ENCODE results near the gene STEAP2. TPM values are rescaled to one million over a fixed set of nuclear protein-coding genes. Genes with fewer than 3 reads are reported as not detected.

The STEAP2 gene
- total RNA-seq, 4 donors from 2014 or later: 21.0 to 38.4 (median 25.0) TPM

DNA sequence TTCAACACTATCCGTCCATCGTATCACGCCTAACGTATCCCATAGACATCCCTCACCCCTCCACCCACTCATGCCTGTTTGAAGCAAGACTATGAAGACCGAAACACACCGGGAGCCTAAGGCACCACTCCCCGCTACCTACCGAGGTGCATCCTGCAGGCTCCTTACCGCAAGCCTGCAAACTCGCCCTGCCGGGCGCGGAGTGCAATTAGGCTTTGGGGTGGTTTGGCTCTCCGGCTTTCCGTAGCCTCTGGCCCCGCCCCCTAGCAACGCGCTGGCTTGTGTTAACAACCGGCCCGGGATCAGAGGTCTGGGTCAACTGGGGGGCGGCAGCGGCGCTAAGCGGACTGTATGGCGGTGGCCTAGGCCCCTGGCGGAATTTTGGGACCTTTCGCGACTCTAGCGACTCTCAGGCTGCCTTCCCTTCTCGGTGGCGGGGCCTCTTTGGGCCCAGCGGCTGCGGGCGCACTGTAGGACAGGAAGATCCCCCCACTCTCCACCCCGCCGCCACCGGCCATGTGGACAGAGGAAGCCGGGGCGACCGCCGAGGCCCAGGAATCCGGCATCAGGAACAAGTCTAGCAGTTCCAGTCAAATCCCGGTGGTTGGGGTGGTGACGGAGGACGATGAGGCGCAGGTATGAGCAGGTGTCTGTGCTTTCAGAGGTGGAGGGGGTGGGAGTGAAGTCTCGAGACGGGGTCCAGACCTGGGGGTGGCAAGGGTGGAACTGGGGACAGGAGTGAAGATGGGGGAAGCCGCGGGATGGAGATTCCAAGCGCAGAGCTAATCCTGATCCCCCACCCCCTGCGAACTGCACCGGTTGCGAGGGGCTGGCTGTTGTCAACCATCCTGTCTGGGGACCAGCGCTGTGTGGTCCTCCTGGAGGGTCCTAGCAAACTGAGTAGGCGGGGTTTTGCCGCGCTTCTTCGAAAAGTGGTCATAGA is 33.6 kb downstream of the STEAP2 start, which contains the start of gene CFAP69:
CFAP69 (plus strand) TSS at position 266 of the 943 bp plus-strand sequence; CDS start at position 517, 251 bp downstream.
- H3K27me3 ChIP-seq: no peaks in the 10 kb centered on the region
- TF ChIP-seq, protein P1, sequence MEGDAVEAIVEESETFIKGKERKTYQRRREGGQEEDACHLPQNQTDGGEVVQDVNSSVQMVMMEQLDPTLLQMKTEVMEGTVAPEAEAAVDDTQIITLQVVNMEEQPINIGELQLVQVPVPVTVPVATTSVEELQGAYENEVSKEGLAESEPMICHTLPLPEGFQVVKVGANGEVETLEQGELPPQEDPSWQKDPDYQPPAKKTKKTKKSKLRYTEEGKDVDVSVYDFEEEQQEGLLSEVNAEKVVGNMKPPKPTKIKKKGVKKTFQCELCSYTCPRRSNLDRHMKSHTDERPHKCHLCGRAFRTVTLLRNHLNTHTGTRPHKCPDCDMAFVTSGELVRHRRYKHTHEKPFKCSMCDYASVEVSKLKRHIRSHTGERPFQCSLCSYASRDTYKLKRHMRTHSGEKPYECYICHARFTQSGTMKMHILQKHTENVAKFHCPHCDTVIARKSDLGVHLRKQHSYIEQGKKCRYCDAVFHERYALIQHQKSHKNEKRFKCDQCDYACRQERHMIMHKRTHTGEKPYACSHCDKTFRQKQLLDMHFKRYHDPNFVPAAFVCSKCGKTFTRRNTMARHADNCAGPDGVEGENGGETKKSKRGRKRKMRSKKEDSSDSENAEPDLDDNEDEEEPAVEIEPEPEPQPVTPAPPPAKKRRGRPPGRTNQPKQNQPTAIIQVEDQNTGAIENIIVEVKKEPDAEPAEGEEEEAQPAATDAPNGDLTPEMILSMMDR (IDR thresholded peaks at IDR 0.05): peak in 3 of 4 experiments; percentile 45 to 63 (median 57)
- TF ChIP-seq EP300 (IDR thresholded peaks at IDR 0.05): no peak
- peak; percentile 75 for TF ChIP-seq POLR2AphosphoS5 (IDR thresholded peaks at IDR 0.05)
- TF ChIP-seq POLR2A (IDR thresholded peaks at IDR 0.05): peak in 1 of 2 donors; percentile 33
- no peaks in the 10 kb centered on the region for H3K9me3 ChIP-seq
- no peaks in the 10 kb centered on the region for H3K36me3 ChIP-seq
- peak within 1 kb of the TSS in 3 of 4 donors; percentile 56 to 71 (median 61) for H3K27ac ChIP-seq
- H3K4me1 ChIP-seq: peaks cover 0 to 22% (median 5%) of the 10 kb centered on the region in 3 donors
- ATAC-seq: peak; percentile 92
- 0% methylated on average over 12 to 27 of the region's 59 CpGs for WGBS, 2 donors (ENCODE audit: low coverage in 1 of 2)
- H3K4me3 ChIP-seq: peak within 1 kb of the TSS; percentile 68 to 73

DNA sequence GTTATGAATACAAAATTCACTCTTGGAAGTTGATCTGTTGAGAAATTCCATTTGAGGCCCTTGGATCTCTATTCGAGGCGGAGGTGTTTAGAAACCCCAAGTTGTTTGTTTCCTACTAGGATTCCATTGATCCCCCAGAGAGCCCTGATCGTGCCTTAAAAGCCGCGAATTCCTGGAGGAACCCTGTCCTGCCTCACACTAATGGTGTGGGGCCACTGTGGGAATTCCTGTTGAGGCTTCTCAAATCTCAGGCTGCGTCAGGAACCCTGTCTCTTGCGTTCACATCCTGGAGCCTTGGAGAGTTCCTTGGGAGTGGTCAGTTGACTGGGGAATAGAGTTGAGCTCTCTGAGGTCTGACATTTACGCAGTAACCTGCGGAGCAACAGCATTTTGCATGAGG is 34.6 kb downstream of the STEAP2 start:
- Histone ChIP-seq H3K27ac (peak overlapping the region in 1 of 4 donors; percentile 71), H3K4me3 (peak overlapping the region in 1 of 2 donors; percentile 73), H3K36me3 (no peaks in the 10 kb centered on the region), H3K9me3 (no peaks in the 10 kb centered on the region), H3K4me1 (peaks cover 4 to 32% (median 5%) of the 10 kb centered on the region in 3 donors), H3K27me3 (no peaks in the 10 kb centered on the region)
- peak; percentile 40 for ATAC-seq
- WGBS, 2 donors (ENCODE audit: low coverage in 1 of 2): 30 to 31% methylated on average over 6 to 7 of the region's 9 CpGs
- no peak for TF ChIP-seq POLR2A (IDR thresholded peaks at IDR 0.05)
- TF ChIP-seq, protein P1 (IDR thresholded peaks at IDR 0.05): no peak

DNA sequence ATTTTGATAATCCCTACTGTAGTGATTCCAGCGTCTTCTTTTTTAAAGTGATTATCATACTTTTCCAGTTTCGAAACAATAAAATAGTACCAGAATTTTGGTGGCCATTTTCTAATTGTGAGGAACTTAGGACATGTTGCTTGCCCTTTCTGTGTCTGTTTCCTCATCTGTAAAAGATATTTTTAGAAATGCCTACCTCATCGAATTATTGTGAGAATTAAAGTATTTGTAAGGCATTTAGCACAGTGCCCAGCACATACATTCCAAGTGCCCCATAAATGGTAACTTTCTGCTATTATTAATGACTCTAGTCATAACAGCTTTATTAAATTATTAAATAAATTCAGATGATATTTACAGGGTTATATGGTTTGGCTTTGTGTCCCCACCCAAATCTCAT is 37.2 kb downstream of the STEAP2 start:
- 66 to 81% methylated on average over 3 of the region's 3 CpGs for WGBS, 2 donors (ENCODE audit: low coverage in 1 of 2)
- TF ChIP-seq POLR2AphosphoS5 (IDR thresholded peaks at IDR 0.05) (no peak), POLR2A (IDR thresholded peaks at IDR 0.05) (no peak), EP300 (IDR thresholded peaks at IDR 0.05) (no peak)
- TF ChIP-seq, protein P1 (IDR thresholded peaks at IDR 0.05): no peak
- ATAC-seq: no peak
- H3K9me3 ChIP-seq: no peaks in the 10 kb centered on the region
- peaks cover 4 to 35% (median 5%) of the 10 kb centered on the region in 3 donors for H3K4me1 ChIP-seq
- no peak overlapping the region for H3K27ac ChIP-seq
- no peak overlapping the region for H3K4me3 ChIP-seq
- H3K36me3 ChIP-seq: no peaks in the 10 kb centered on the region
- H3K27me3 ChIP-seq: no peaks in the 10 kb centered on the region

DNA sequence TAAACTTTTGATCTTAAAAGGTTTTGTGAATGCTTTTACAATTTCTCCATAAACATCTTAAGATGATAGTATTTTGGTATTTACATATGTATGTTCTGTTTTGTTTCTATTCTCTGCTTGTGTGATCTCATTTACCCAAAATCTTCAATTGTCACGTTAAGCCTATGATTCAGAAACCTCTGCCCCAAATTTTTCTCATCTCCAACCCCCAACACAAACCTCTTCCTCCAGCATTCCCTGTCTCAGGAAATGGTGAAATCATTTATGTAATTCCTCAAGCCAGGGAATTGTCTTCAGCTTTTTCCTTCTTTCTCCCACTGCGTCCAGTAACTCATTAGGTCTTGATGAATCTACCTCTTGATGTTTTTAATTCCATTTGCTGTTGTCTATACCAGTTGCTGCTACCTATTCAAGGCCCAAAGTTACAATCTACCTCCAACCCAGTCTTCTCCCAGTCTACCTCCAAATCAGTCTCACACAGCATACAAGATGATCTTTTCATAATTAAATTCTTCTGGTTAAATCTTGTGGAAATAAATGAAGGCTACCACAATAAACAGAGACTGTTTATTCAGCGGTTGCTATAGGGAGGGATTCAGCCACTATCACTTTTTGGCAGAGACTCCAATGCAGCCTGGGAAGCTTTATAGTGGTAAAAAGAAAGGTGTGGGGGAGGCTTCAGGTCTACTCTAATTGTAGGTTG is 39.2 kb downstream of the STEAP2 start:
- peak; percentile 52 for ATAC-seq
- Histone ChIP-seq H3K27me3 (no peaks in the 10 kb centered on the region), H3K36me3 (no peaks in the 10 kb centered on the region), H3K9me3 (no peaks in the 10 kb centered on the region), H3K4me1 (peaks cover 0 to 22% (median 4%) of the 10 kb centered on the region in 3 donors), H3K4me3 (no peak overlapping the region), H3K27ac (peak overlapping the region in 3 of 4 donors; percentile 23 to 43 (median 32))
- WGBS, 2 donors (ENCODE audit: low coverage in 1 of 2): 18 to 32% methylated on average over 3 of the region's 3 CpGs
- TF ChIP-seq POLR2AphosphoS5 (IDR thresholded peaks at IDR 0.05): no peak
- no peak for TF ChIP-seq EP300 (IDR thresholded peaks at IDR 0.05)
- TF ChIP-seq, protein P1 (IDR thresholded peaks at IDR 0.05): no peak
- no peak for TF ChIP-seq POLR2A (IDR thresholded peaks at IDR 0.05)

Measured in gastroesophageal sphincter (tissue), 4 donors.